Mesenchymal stem cell (in vitro differentiated cells and primary cell): Measurements from ENCODE around the gene DPP9.

Experiments used
- DNase-seq: peaks from one replicate; pipeline ENCODE4 v3.0.0-alpha.2; 2013
- H2AFZ ChIP-seq: one replicate; pipeline ENCODE4 v1.6.1; 2013; ENCODE audit warnings: low read depth, mild to moderate bottlenecking, control low read depth, inconsistent platforms, low read length, moderate library complexity
- H2AK5ac ChIP-seq: 2 replicates; pipeline ENCODE4 v1.6.1; 2013; ENCODE audit warnings: low read length, moderate library complexity, mild to moderate bottlenecking, inconsistent platforms; ENCODE audit not compliant: severe bottlenecking
- H2BK120ac ChIP-seq: one replicate; pipeline ENCODE4 v1.6.1; 2013; ENCODE audit warnings: low read depth, mild to moderate bottlenecking, inconsistent platforms, low read length, moderate library complexity
- H2BK12ac ChIP-seq, 2 experiments: one replicate each; pipeline ENCODE4 v1.6.1; 2013; ENCODE audit warnings: inconsistent platforms in 2 of 2, low read length in 2 of 2, mild to moderate bottlenecking in 2 of 2, moderate library complexity in 2 of 2, control low read depth in 1 of 2
- H2BK15ac ChIP-seq: one replicate; pipeline ENCODE4 v1.6.1; 2013; ENCODE audit warnings: mild to moderate bottlenecking, low read depth, inconsistent platforms; ENCODE audit not compliant: poor library complexity, severe bottlenecking
- H2BK5ac ChIP-seq: 2 replicates; pipeline ENCODE4 v1.6.1; 2013; ENCODE audit warnings: low read depth, mild to moderate bottlenecking, low read length, control low read depth, inconsistent platforms; ENCODE audit not compliant: poor library complexity, severe bottlenecking
- H3K14ac ChIP-seq, 2 experiments: one replicate each; pipeline ENCODE4 v1.6.1; 2013; ENCODE audit warnings: inconsistent platforms in 2 of 2, low read length in 2 of 2, control low read depth in 1 of 2, mild to moderate bottlenecking in 1 of 2, moderate library complexity in 1 of 2
- H3K18ac ChIP-seq, 2 experiments: one replicate each; pipeline ENCODE4 v1.6.1; 2013; ENCODE audit warnings: inconsistent platforms in 2 of 2, low read length in 2 of 2, control low read depth in 1 of 2, low read depth in 1 of 2, mild to moderate bottlenecking in 1 of 2
- H3K23ac ChIP-seq, 2 experiments: one replicate each; pipeline ENCODE4 v1.6.1; 2013; ENCODE audit warnings: inconsistent platforms in 2 of 2, low read length in 2 of 2, mild to moderate bottlenecking in 2 of 2, moderate library complexity in 2 of 2, control low read depth in 1 of 2
- H3K27ac ChIP-seq: 2 replicates; pipeline ENCODE4 v1.5.1; 2013; ENCODE audit warnings: mild to moderate bottlenecking, moderate library complexity, low read length, control low read depth, inconsistent platforms; ENCODE audit not compliant: poor library complexity, severe bottlenecking
- H3K27me3 ChIP-seq, 2 experiments: 2 replicates each; pipeline versions ENCODE4 v1.6.1 to v1.7.0; 2013; ENCODE audit warnings: low read length in 2 of 2, mild to moderate bottlenecking in 2 of 2, moderate library complexity in 2 of 2, control low read depth in 1 of 2, inconsistent platforms in 1 of 2; ENCODE audit not compliant: control insufficient read depth in 1 of 2, insufficient read depth in 1 of 2
- H3K36me3 ChIP-seq, 2 experiments: 2 replicates each; pipeline versions ENCODE4 v1.6.1 to v1.7.0; 2013; ENCODE audit warnings: low read length in 2 of 2, control low read depth in 1 of 2, inconsistent platforms in 1 of 2, low read depth in 1 of 2, mild to moderate bottlenecking in 1 of 2; ENCODE audit not compliant: insufficient read depth in 2 of 2, control insufficient read depth in 1 of 2
- H3K4ac ChIP-seq, 2 experiments: one replicate each; pipeline ENCODE4 v1.6.1; 2013; ENCODE audit warnings: inconsistent platforms in 2 of 2, low read length in 2 of 2, mild to moderate bottlenecking in 2 of 2, moderate library complexity in 2 of 2, control low read depth in 1 of 2, low read depth in 1 of 2
- H3K4me1 ChIP-seq: 2 replicates; pipeline ENCODE4 v1.6.1; 2013; ENCODE audit warnings: low read depth, low read length, control low read depth; ENCODE audit not compliant: control insufficient read depth, insufficient read depth
- H3K4me2 ChIP-seq: 2 replicates; pipeline ENCODE4 v1.6.1; 2013; ENCODE audit warnings: low read length, mild to moderate bottlenecking, inconsistent platforms; ENCODE audit not compliant: poor library complexity, severe bottlenecking
- H3K4me3 ChIP-seq, 2 experiments: 2 replicates each; pipeline versions ENCODE4 v1.5.1 to v1.7.0; 2013; ENCODE audit warnings: low read length in 2 of 2, mild to moderate bottlenecking in 2 of 2, control low read depth in 1 of 2, low read depth in 1 of 2; ENCODE audit not compliant: insufficient read depth in 1 of 2
- H3K79me1 ChIP-seq: replicated peaks from 2 replicates; pipeline ENCODE4 v1.6.1; 2013; ENCODE audit warnings: mild to moderate bottlenecking, control low read depth, low read length, inconsistent platforms; ENCODE audit not compliant: poor library complexity, severe bottlenecking
- H3K9ac ChIP-seq: 2 replicates; pipeline ENCODE4 v1.7.0; 2013; ENCODE audit warnings: mild to moderate bottlenecking, low read length, moderate library complexity
- H3K9me3 ChIP-seq: 2 replicates; pipeline ENCODE4 v1.7.0; 2013; ENCODE audit warnings: mild to moderate bottlenecking, low read length; ENCODE audit not compliant: control insufficient read depth
- H4K8ac ChIP-seq: one replicate; pipeline ENCODE4 v1.6.1; 2013; ENCODE audit warnings: inconsistent platforms, mild to moderate bottlenecking, low read length, moderate library complexity
- H4K91ac ChIP-seq: one replicate; pipeline ENCODE4 v1.6.1; 2013; ENCODE audit warnings: mild to moderate bottlenecking, low read length, inconsistent platforms
- WGBS: methylation state at CpG from one replicate; pipeline ENCODE4 v1.1.7; 2013; ENCODE audit warnings: mixed read lengths; 5-methylcytosine and 5-hydroxymethylcytosine counted together

The DPP9 gene

DNA sequence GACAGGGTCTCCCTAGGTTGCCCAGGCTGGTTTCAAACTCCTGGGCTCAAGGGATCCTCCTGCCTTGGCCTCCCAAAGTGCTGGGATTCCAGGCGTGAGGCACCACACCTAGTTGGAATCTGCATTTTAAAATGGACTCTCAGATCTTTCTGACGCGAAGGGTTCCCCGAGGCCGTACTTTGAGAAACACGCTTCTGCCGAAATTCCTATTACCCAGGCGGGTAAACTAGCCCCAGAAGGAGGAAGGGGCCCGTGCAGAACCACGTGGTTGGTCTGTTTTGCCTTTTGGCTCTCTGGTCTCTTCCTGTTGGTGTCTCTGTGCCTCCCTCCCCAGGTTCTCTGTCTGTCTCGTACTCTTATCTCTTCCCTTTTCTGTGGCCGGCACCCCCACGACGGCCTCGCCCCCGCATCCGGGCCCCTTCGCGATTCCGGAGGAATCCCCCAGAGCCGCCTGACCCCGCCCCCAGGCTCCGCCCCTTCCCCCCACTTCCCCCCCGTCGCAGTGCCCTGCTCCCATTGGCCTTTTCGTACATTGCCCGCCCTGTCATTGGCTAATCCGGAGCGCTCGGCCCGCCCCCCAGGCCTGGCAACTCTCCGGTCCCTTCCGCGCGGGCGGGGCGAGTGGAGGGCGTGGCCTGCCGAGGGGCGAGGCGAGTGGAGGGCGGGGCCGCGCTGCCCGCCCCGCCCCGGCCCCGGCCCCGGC, 84.7 kb downstream of the DPP9 start, which contains the start of gene TNFAIP8L1:
Gene TNFAIP8L1 (plus strand): TSS at position 689 of the 703 bp plus-strand sequence. CDS start 12,354 bp downstream, outside the sequence.
- Histone ChIP-seq H3K27me3 (peaks cover 0 to 4% of the 10 kb centered on the region in 2 experiments), H2AK5ac (peak within 1 kb of the TSS; percentile 6), H2BK15ac (peak within 1 kb of the TSS; percentile 33), H2BK12ac (peak within 1 kb of the TSS in 1 of 2 experiments; percentile 93), H3K4ac (peak within 1 kb of the TSS; percentile 53 to 75), H3K79me1 (peaks cover 36% of the 10 kb centered on the region), H3K18ac (peak within 1 kb of the TSS; percentile 76 to 94), H4K91ac (peak within 1 kb of the TSS; percentile 18), H3K9ac (peak within 1 kb of the TSS; percentile 76), H2AFZ (peak within 1 kb of the TSS; percentile 88), H4K8ac (peak within 1 kb of the TSS; percentile 93), H3K23ac (peak within 1 kb of the TSS in 1 of 2 experiments; percentile 88), H3K27ac (peak within 1 kb of the TSS; percentile 64), H3K9me3 (no peaks in the 10 kb centered on the region), H3K4me2 (peak within 1 kb of the TSS; percentile 96), H3K4me1 (peaks cover 38% of the 10 kb centered on the region), H2BK5ac (peak within 1 kb of the TSS; percentile 46), H2BK120ac (peak within 1 kb of the TSS; percentile 71), H3K4me3 (peak within 1 kb of the TSS; percentile 82 to 88), H3K36me3 (peaks cover 0 to 13% of the 10 kb centered on the region in 2 experiments), H3K14ac (peak within 1 kb of the TSS in 1 of 2 experiments; percentile 99)
- 3% methylated on average over 44 of the region's 49 CpGs for WGBS
- peak; percentile 96 for DNase-seq

DNA sequence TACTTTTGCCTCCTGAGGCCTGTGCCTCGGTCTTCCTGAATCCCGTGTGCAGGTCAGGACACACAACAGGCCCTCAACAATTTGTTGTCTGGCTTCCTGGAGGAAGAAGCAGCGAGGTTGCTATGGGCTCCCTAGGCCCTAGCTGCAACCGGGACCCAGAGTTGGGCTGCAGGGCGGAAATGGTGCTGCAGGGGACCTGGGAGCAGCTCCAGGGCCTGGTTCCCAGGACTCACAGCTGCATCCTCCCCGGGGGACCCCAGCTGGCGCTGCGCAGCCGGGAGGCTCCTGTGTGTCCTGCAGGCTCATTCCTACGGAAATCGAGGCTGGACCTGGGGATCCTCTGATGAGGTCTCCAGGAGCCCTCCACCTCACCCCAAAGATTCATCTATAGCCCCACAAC, 85.3 kb downstream of the DPP9 start:
- H2BK15ac ChIP-seq = peak overlapping the region; percentile 15
- no peak overlapping the region for H2AFZ ChIP-seq
- no peak overlapping the region for H2BK5ac ChIP-seq
- H3K4me2 ChIP-seq = no peak overlapping the region
- H3K36me3 ChIP-seq = peaks cover 0 to 12% of the 10 kb centered on the region in 2 experiments
- WGBS = 84% methylated on average over 11 of the region's 11 CpGs
- H3K4me3 ChIP-seq = no peak overlapping the region
- no peak overlapping the region for H3K23ac ChIP-seq
- H2BK12ac ChIP-seq = peak overlapping the region in 1 of 2 experiments; percentile 3
- DNase-seq = no peak
- no peak overlapping the region for H2BK120ac ChIP-seq
- H2AK5ac ChIP-seq = peak overlapping the region; percentile 75
- no peak overlapping the region for H3K14ac ChIP-seq
- no peaks in the 10 kb centered on the region for H3K9me3 ChIP-seq
- H3K27me3 ChIP-seq = peaks cover 0 to 4% of the 10 kb centered on the region in 2 experiments
- peak overlapping the region; percentile 76 for H3K9ac ChIP-seq
- H3K4ac ChIP-seq = peak overlapping the region in 1 of 2 experiments; percentile 61
- peaks cover 35% of the 10 kb centered on the region for H3K79me1 ChIP-seq
- peak overlapping the region; percentile 35 for H4K91ac ChIP-seq
- H3K27ac ChIP-seq = no peak overlapping the region
- peaks cover 44% of the 10 kb centered on the region for H3K4me1 ChIP-seq
- peak overlapping the region; percentile 66 for H4K8ac ChIP-seq
- H3K18ac ChIP-seq = no peak overlapping the region

- H3K9ac ChIP-seq = peak overlapping the region; percentile 82
- H3K14ac ChIP-seq = no peak overlapping the region
- H2AFZ ChIP-seq = no peak overlapping the region
- H3K18ac ChIP-seq = peak overlapping the region; percentile 7 to 79
- H2BK15ac ChIP-seq = peak overlapping the region; percentile 66
- peak overlapping the region; percentile 85 for H4K8ac ChIP-seq
- peak overlapping the region; percentile 53 for H2AK5ac ChIP-seq
- peaks cover 25% of the 10 kb centered on the region for H3K79me1 ChIP-seq
- H3K23ac ChIP-seq = no peak overlapping the region
- H2BK5ac ChIP-seq = no peak overlapping the region
- H3K4me1 ChIP-seq = peaks cover 39% of the 10 kb centered on the region
- peak overlapping the region; percentile 82 for H4K91ac ChIP-seq
- H2BK12ac ChIP-seq = peak overlapping the region; percentile 63 to 90
- peaks cover 0 to 4% of the 10 kb centered on the region in 2 experiments for H3K27me3 ChIP-seq
- H3K4me3 ChIP-seq = peak overlapping the region in 1 of 2 experiments; percentile 76
- H3K27ac ChIP-seq = no peak overlapping the region
- H2BK120ac ChIP-seq = no peak overlapping the region
- H3K4me2 ChIP-seq = no peak overlapping the region
- peak overlapping the region in 1 of 2 experiments; percentile 81 for H3K4ac ChIP-seq
- no peak for DNase-seq
- H3K36me3 ChIP-seq = peaks cover 0 to 10% of the 10 kb centered on the region in 2 experiments
- WGBS = 64% methylated on average over 8 of the region's 8 CpGs
- no peaks in the 10 kb centered on the region for H3K9me3 ChIP-seq
These were observed 86.9 kb downstream of the DPP9 start for GRCh38 chr19:4636761-4637160.

- Histone ChIP-seq H2BK12ac (peak overlapping the region; percentile 63 to 90), H3K18ac (peak overlapping the region; percentile 77 to 96), H2BK120ac (peak overlapping the region; percentile 81), H4K8ac (peak overlapping the region; percentile 99), H3K27ac (no peak overlapping the region), H3K79me1 (peaks cover 20% of the 10 kb centered on the region), H3K9ac (peak overlapping the region; percentile 82), H3K14ac (peak overlapping the region in 1 of 2 experiments; percentile 76), H3K4me2 (peak overlapping the region; percentile 84), H3K23ac (peak overlapping the region in 1 of 2 experiments; percentile 34), H2AK5ac (no peak overlapping the region), H3K36me3 (peaks cover 0 to 8% of the 10 kb centered on the region in 2 experiments), H2BK15ac (peak overlapping the region; percentile 66), H4K91ac (peak overlapping the region; percentile 82), H2AFZ (peak overlapping the region; percentile 97), H2BK5ac (peak overlapping the region; percentile 77), H3K27me3 (peaks cover 0 to 4% of the 10 kb centered on the region in 2 experiments), H3K9me3 (no peaks in the 10 kb centered on the region), H3K4me1 (peaks cover 38% of the 10 kb centered on the region), H3K4ac (peak overlapping the region; percentile 46 to 93), H3K4me3 (peak overlapping the region; percentile 53 to 76)
- DNase-seq = peak; percentile 52
- WGBS = 2% methylated on average over 43 of the region's 43 CpGs
These were observed 87.4 kb downstream of the DPP9 start for GRCh38 chr19:4636151-4636717.
